ENCODE data around the gene EIF4EBP2.

The EIF4EBP2 gene

GRCh38 chr10:70378122-70378521, 25.8 kb upstream of the EIF4EBP2 start:
- no peak for DNase-seq (ENCODE audit: low spot score)

GRCh38 chr10:70379581-70380176, 24.3 kb upstream of the EIF4EBP2 start:
- DNase-seq (ENCODE audit: low spot score), result peak; percentile 48

- DNase-seq (ENCODE audit: low spot score), result no peak
Observed at GRCh38 chr10:70380350-70381135, 23.4 kb upstream of the EIF4EBP2 start.

- no peak for DNase-seq (ENCODE audit: low spot score)
Observed at GRCh38 chr10:70381471-70382421, 22.2 kb upstream of the EIF4EBP2 start.

- DNase-seq (ENCODE audit: low spot score), result no peak
Observed at GRCh38 chr10:70391654-70392053, 12.3 kb upstream of the EIF4EBP2 start.

- DNase-seq (ENCODE audit: low spot score), result no peak
Observed at GRCh38 chr10:70396140-70396539, 7.8 kb upstream of the EIF4EBP2 start.

- DNase-seq (ENCODE audit: low spot score), result no peak
Observed at GRCh38 chr10:70399177-70399576, 4.8 kb upstream of the EIF4EBP2 start.

- DNase-seq (ENCODE audit: low spot score), result no peak
Observed at GRCh38 chr10:70403483-70404035, 386 bp upstream of the EIF4EBP2 start.

GRCh38 chr10:70404787-70405036, 767 bp downstream of the EIF4EBP2 start:
- DNase-seq (ENCODE audit: low spot score), result no peak

- DNase-seq (ENCODE audit: low spot score), result peak; percentile 47
Observed at GRCh38 chr10:70405037-70405824, 1.3 kb downstream of the EIF4EBP2 start.

GRCh38 chr10:70409772-70410171, 5.8 kb downstream of the EIF4EBP2 start:
- DNase-seq (ENCODE audit: low spot score), result no peak

- no peak for DNase-seq (ENCODE audit: low spot score)
Observed at GRCh38 chr10:70410608-70411007, 6.7 kb downstream of the EIF4EBP2 start.

- DNase-seq (ENCODE audit: low spot score), result no peak
Observed at GRCh38 chr10:70412356-70412755, 8.4 kb downstream of the EIF4EBP2 start.

GRCh38 chr10:70417568-70417967, 13.6 kb downstream of the EIF4EBP2 start:
- DNase-seq (ENCODE audit: low spot score), result no peak

- DNase-seq (ENCODE audit: low spot score), result no peak
Observed at GRCh38 chr10:70418229-70418628, 14.3 kb downstream of the EIF4EBP2 start.

- DNase-seq (ENCODE audit: low spot score), result no peak
Observed at GRCh38 chr10:70418713-70419112, 14.8 kb downstream of the EIF4EBP2 start.

GRCh38 chr10:70424320-70424719, 20.4 kb downstream of the EIF4EBP2 start:
- DNase-seq (ENCODE audit: low spot score), result no peak

- no peak for DNase-seq (ENCODE audit: low spot score)
Observed at GRCh38 chr10:70425096-70425495, 21.2 kb downstream of the EIF4EBP2 start.

GRCh38 chr10:70426823-70427222, 22.9 kb downstream of the EIF4EBP2 start:
- no peak for DNase-seq (ENCODE audit: low spot score)

- DNase-seq (ENCODE audit: low spot score), result no peak
Observed at GRCh38 chr10:70430493-70431445, 26.8 kb downstream of the EIF4EBP2 start.

GRCh38 chr10:70432101-70432500, 28.2 kb downstream of the EIF4EBP2 start:
- no peak for DNase-seq (ENCODE audit: low spot score)
